ENCODE results near the gene DENND4B. TPM values are rescaled to one million over a fixed set of nuclear protein-coding genes. Genes with fewer than 3 reads are reported as not detected.

The DENND4B gene
- total RNA-seq, 1 experiment from 2014 or later, result 39.6 TPM

DNA sequence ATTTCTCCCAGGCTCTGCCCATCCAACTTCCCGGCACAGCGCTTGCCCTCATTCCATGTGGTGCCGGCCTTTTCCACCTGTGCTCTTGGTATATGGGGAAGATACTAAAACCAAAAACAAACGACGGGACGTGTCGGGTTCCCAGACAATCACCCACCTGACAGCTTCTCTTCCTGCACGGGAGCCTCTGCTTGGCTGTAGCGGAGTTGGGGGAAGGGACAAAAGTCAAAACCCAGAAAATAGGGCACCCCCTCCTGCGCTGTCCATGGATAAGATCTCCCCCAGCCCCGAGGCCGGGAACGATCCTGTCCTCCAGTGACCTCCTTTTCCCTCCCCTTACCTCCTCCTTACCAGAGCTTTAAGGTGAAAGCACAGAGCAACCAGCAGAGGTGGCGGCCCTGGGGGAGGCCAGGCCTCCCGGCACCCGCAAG lies 30.3 kb upstream of the DENND4B start:
- Histone ChIP-seq H3K4me1 (ENCODE audit: low read length) (peaks cover 55% of the 10 kb centered on the region), H3K9me3 (ENCODE audit: low read length) (no peaks in the 10 kb centered on the region), H3K9me2 (replicated peaks; ENCODE audit: insufficient read depth, low read length) (no peaks in the 10 kb centered on the region), H3K9ac (ENCODE audit: low read length) (peak overlapping the region; percentile 88), H3K79me2 (ENCODE audit: low read length) (peaks cover 20% of the 10 kb centered on the region), H3K27me3 (ENCODE audit: low read length) (no peaks in the 10 kb centered on the region), H4K20me1 (ENCODE audit: insufficient read depth, low read depth, low read length) (no peaks in the 10 kb centered on the region), H2AFZ (ENCODE audit: low read length) (no peak overlapping the region), H3K4me3 (ENCODE audit: low read length) (peak overlapping the region; percentile 92), H3K4me2 (ENCODE audit: low read depth, low read length, poor library complexity, severe bottlenecking) (peak overlapping the region; percentile 85), H3K27ac (ENCODE audit: low read length) (peak overlapping the region; percentile 77), H3K36me3 (ENCODE audit: insufficient read depth, low read length) (peaks cover 23% of the 10 kb centered on the region; the same call in 1 of the 2 replicates)
- DNase-seq, result no peak

DNA sequence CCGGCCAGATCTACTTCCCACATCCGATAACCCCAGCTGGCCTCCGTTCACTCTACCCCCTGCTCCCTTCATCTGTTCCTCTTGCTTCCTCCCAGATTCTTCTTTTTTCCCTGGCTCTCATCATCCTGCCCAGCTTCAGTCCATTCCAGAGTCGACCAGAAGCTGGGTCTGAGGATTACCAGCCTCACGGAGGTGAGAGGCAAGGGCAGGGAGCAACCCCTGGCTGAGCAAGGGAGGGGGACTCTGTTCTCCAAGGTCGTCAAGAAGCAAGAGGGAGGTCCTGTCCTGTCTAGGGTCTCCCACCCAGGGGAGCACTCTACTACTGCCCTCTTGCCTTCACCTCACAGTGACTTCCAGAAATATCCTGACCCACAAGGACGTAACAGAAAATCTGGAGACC lies 27.0 kb upstream of the DENND4B start:
- no peak overlapping the region for H3K27ac ChIP-seq (ENCODE audit: low read length)

DNA sequence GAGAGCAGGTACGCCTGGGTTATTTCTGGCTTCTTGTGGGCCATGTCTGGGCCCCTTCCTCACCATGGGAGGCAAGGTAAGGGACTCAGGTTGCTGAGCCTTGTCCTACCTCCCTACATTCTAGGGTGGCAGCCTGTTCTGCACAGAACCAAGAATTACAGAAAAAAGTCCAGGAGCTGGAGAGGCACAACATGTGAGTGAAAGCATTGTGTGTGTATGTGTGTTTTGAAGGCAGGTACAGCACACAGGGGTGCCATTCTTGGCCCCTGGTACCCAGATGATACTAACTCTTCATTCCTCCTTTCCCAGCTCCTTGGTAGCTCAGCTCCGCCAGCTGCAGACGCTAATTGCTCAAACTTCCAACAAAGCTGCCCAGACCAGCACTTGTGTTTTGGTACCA lies 26.6 kb upstream of the DENND4B start:
- H3K27me3 ChIP-seq (ENCODE audit: low read length), result no peaks in the 10 kb centered on the region
- no peaks in the 10 kb centered on the region for H3K9me3 ChIP-seq (ENCODE audit: low read length)
- H3K4me2 ChIP-seq (ENCODE audit: low read depth, low read length, poor library complexity, severe bottlenecking), result no peak overlapping the region
- H3K79me2 ChIP-seq (ENCODE audit: low read length), result peaks cover 26% of the 10 kb centered on the region
- H3K4me3 ChIP-seq (ENCODE audit: low read length), result no peak overlapping the region
- no peaks in the 10 kb centered on the region for H4K20me1 ChIP-seq (ENCODE audit: insufficient read depth, low read depth, low read length)
- 0 out of 2 replicates have a peak overlapping the region, but pooled peaks have one; percentile 66 for H3K27ac ChIP-seq (ENCODE audit: low read length)
- no peak for DNase-seq
- H3K36me3 ChIP-seq (ENCODE audit: insufficient read depth, low read length), result peaks cover 23% of the 10 kb centered on the region; the same call in 1 of the 2 replicates
- H3K4me1 ChIP-seq (ENCODE audit: low read length), result peaks cover 55% of the 10 kb centered on the region
- H3K9me2 ChIP-seq (replicated peaks; ENCODE audit: insufficient read depth, low read length), result no peaks in the 10 kb centered on the region
- H3K9ac ChIP-seq (ENCODE audit: low read length), result no peak overlapping the region
- no peak overlapping the region for H2AFZ ChIP-seq (ENCODE audit: low read length)

More for the DNA sequence above, 27.0 kb upstream of the DENND4B start:
- Histone ChIP-seq H3K4me2 (ENCODE audit: low read depth, low read length, poor library complexity, severe bottlenecking) (no peak overlapping the region), H3K36me3 (ENCODE audit: insufficient read depth, low read length) (peaks cover 23% of the 10 kb centered on the region; the same call in 1 of the 2 replicates), H2AFZ (ENCODE audit: low read length) (no peak overlapping the region), H3K79me2 (ENCODE audit: low read length) (peaks cover 22% of the 10 kb centered on the region), H3K4me1 (ENCODE audit: low read length) (peaks cover 57% of the 10 kb centered on the region), H3K27me3 (ENCODE audit: low read length) (no peaks in the 10 kb centered on the region), H3K4me3 (ENCODE audit: low read length) (no peak overlapping the region), H4K20me1 (ENCODE audit: insufficient read depth, low read depth, low read length) (no peaks in the 10 kb centered on the region), H3K9me3 (ENCODE audit: low read length) (no peaks in the 10 kb centered on the region), H3K9me2 (replicated peaks; ENCODE audit: insufficient read depth, low read length) (no peaks in the 10 kb centered on the region), H3K9ac (ENCODE audit: low read length) (no peak overlapping the region)
- DNase-seq, result no peak

DNA sequence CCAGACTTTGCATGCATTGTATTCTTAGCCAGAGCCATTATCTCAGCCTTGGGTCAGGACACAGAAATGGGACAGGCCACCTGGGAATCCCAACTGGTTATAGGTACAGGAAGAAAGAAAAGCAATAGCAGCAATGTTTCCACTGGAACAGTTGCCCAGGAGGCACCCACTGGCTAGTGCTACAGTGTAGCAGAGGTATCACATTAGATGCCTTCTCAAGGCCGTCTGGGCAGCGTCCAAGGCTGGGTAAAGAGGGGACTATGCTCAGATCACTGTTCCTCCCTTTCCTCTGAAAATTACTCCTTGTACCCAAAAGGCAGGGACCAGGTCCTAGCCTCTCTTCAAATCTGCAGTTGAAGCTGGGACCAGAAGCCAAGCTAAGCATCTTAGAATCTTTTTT lies 23.8 kb upstream of the DENND4B start:
- H3K9me3 ChIP-seq (ENCODE audit: low read length), result no peaks in the 10 kb centered on the region
- no peak overlapping the region for H3K9ac ChIP-seq (ENCODE audit: low read length)
- DNase-seq, result no peak
- no peaks in the 10 kb centered on the region for H3K9me2 ChIP-seq (replicated peaks; ENCODE audit: insufficient read depth, low read length)
- H3K36me3 ChIP-seq (ENCODE audit: insufficient read depth, low read length), result peaks cover 17% of the 10 kb centered on the region; the same call in 1 of the 2 replicates
- H4K20me1 ChIP-seq (ENCODE audit: insufficient read depth, low read depth, low read length), result no peaks in the 10 kb centered on the region
- H3K4me1 ChIP-seq (ENCODE audit: low read length), result peaks cover 56% of the 10 kb centered on the region
- H2AFZ ChIP-seq (ENCODE audit: low read length), result no peak overlapping the region
- H3K27me3 ChIP-seq (ENCODE audit: low read length), result no peaks in the 10 kb centered on the region
- no peak overlapping the region for H3K27ac ChIP-seq (ENCODE audit: low read length)
- peaks cover 18% of the 10 kb centered on the region for H3K79me2 ChIP-seq (ENCODE audit: low read length)
- H3K4me3 ChIP-seq (ENCODE audit: low read length), result no peak overlapping the region
- H3K4me2 ChIP-seq (ENCODE audit: low read depth, low read length, poor library complexity, severe bottlenecking), result no peak overlapping the region

DNA sequence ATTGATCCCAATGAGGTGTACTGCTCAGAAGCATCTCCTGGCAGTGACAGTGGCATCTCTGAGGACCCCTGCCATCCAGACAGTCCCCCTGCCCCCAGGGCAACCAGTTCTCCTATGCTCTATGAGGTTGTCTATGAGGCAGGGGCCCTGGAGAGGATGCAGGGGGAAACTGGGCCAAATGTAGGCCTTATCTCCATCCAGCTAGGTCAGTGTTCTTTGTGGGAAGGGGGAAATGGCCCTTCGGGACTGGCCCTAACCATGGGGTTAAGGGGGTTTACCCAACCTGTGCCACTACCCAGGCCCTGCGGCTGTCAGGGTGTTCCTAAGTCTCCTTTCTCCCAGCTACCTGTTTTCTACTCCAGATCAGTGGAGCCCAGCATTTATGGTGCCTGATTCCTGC lies 22.5 kb upstream of the DENND4B start:
- peaks cover 7% of the 10 kb centered on the region; the same call in 1 of the 2 replicates for H3K36me3 ChIP-seq (ENCODE audit: insufficient read depth, low read length)
- no peaks in the 10 kb centered on the region for H3K9me3 ChIP-seq (ENCODE audit: low read length)
- no peak overlapping the region for H2AFZ ChIP-seq (ENCODE audit: low read length)
- H3K4me3 ChIP-seq (ENCODE audit: low read length), result peak overlapping the region; percentile 83
- peak overlapping the region; percentile 87 for H3K27ac ChIP-seq (ENCODE audit: low read length)
- H4K20me1 ChIP-seq (ENCODE audit: insufficient read depth, low read depth, low read length), result no peaks in the 10 kb centered on the region
- peak overlapping the region; percentile 99 for H3K4me2 ChIP-seq (ENCODE audit: low read depth, low read length, poor library complexity, severe bottlenecking)
- peak overlapping the region; percentile 92 for H3K9ac ChIP-seq (ENCODE audit: low read length)
- H3K79me2 ChIP-seq (ENCODE audit: low read length), result peaks cover 18% of the 10 kb centered on the region
- no peaks in the 10 kb centered on the region for H3K9me2 ChIP-seq (replicated peaks; ENCODE audit: insufficient read depth, low read length)
- DNase-seq, result no peak
- H3K4me1 ChIP-seq (ENCODE audit: low read length), result peaks cover 53% of the 10 kb centered on the region
- no peaks in the 10 kb centered on the region for H3K27me3 ChIP-seq (ENCODE audit: low read length)

DNA sequence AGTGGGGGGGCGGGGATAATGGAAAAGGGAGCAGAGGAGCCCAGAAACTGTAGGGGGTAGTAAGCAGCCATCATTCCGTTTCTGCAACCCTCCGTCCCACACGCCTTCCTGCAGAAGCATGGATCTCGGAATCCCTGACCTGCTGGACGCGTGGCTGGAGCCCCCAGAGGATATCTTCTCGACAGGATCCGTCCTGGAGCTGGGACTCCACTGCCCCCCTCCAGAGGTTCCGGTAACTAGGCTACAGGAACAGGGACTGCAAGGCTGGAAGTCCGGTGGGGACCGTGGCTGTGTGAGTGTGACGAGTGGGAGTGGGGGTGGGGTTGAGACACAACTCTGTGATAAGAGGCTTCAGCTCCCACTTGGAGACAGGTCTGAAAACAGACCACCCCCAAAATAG lies 21.9 kb upstream of the DENND4B start:
- Histone ChIP-seq H3K9me2 (replicated peaks; ENCODE audit: insufficient read depth, low read length) (no peaks in the 10 kb centered on the region), H2AFZ (ENCODE audit: low read length) (peak overlapping the region; percentile 38; the same call in 1 of the 2 replicates), H3K4me1 (ENCODE audit: low read length) (peaks cover 51% of the 10 kb centered on the region), H3K4me2 (ENCODE audit: low read depth, low read length, poor library complexity, severe bottlenecking) (peak overlapping the region; percentile 99), H3K4me3 (ENCODE audit: low read length) (peak overlapping the region; percentile 83), H3K9me3 (ENCODE audit: low read length) (no peaks in the 10 kb centered on the region), H3K9ac (ENCODE audit: low read length) (peak overlapping the region; percentile 92), H3K27me3 (ENCODE audit: low read length) (no peaks in the 10 kb centered on the region), H3K36me3 (ENCODE audit: insufficient read depth, low read length) (0 out of 2 replicates have a peak, but pooled peaks cover 1% of the 10 kb centered on the region), H3K79me2 (ENCODE audit: low read length) (peaks cover 18% of the 10 kb centered on the region), H4K20me1 (ENCODE audit: insufficient read depth, low read depth, low read length) (no peaks in the 10 kb centered on the region), H3K27ac (ENCODE audit: low read length) (peak overlapping the region; percentile 87)
- DNase-seq, result peak; percentile 51

DNA sequence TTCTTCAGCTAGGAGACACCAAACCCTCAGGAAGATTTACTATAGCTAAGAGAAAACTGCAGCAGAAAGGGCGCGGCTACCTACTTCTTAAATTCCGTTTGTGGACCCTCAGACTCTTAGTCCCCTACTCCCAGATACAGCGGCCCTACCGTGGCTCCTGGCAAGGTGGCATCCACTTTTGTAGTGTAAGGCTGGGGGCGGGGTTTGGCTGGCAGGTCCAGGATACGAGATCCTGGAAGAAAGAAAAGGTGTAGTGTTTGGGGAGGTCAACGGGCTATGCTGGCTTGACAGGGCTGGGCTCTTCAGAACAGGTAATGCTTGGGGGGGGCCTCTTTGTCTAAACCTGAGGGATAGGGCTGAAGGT lies 21.5 kb upstream of the DENND4B start:
- Histone ChIP-seq H3K9ac (ENCODE audit: low read length) (peak overlapping the region; percentile 92), H3K9me3 (ENCODE audit: low read length) (no peaks in the 10 kb centered on the region), H3K4me2 (ENCODE audit: low read depth, low read length, poor library complexity, severe bottlenecking) (peak overlapping the region; percentile 99), H3K4me1 (ENCODE audit: low read length) (peaks cover 47% of the 10 kb centered on the region), H3K36me3 (ENCODE audit: insufficient read depth, low read length) (no peaks in the 10 kb centered on the region), H3K9me2 (replicated peaks; ENCODE audit: insufficient read depth, low read length) (no peaks in the 10 kb centered on the region), H4K20me1 (ENCODE audit: insufficient read depth, low read depth, low read length) (no peaks in the 10 kb centered on the region), H2AFZ (ENCODE audit: low read length) (peak overlapping the region; percentile 54; the same call in 1 of the 2 replicates), H3K79me2 (ENCODE audit: low read length) (peaks cover 21% of the 10 kb centered on the region), H3K27ac (ENCODE audit: low read length) (peak overlapping the region; percentile 87), H3K27me3 (ENCODE audit: low read length) (no peaks in the 10 kb centered on the region), H3K4me3 (ENCODE audit: low read length) (peak overlapping the region; percentile 83)
- DNase-seq, result no peak

DNA sequence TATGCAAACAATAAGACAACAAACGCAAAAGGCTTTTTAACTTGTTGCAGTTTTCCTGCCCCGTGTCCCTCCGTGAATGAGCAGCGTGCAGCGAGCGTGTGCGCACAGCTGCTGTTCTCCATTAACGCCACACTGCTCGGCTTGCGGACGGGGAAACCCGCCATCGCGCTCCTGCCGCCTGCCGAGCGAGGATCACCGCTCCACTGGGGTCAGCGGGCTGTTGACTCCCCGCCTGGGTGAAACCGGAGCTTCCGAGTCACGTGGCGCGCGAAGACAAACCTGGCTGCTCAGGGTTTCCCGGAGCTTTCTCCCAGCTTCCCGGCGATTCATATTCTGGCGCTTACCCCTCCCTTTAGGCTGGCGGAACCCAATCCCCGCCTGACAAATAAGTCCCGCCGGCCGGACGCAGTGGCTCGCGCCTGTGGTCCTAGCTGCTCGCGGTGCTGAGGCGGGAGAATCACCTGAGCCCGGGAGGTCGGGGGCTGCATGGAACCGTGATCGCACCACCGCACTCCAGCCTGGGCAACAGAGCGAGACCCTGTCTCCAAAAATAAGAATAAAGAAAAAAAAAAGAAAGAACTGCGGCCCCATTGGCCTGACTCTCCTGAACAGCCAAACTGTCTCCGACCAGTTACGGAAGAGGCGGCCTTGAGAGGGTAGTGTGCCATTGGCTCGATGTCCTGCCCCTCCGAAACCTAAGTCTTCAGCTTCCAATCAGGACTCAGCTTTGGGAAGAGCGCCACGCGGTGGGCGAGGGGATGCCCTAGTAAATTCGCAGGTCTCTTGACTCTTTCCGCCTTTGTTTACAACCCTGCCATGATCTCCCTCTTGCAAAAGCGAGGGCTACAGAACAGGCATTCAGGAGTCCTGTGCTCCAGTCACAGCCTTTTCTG lies 20.8 kb upstream of the DENND4B start, which contains the start of gene CREB3L4:
Gene CREB3L4, plus strand, starts transcription at position 796 of the 893 bp plus-strand sequence. CDS start 624 bp downstream, outside the sequence.
- peak within 1 kb of the TSS; percentile 83 for H3K4me3 ChIP-seq (ENCODE audit: low read length)
- H3K27me3 ChIP-seq (ENCODE audit: low read length), result no peaks in the 10 kb centered on the region
- H4K20me1 ChIP-seq (ENCODE audit: insufficient read depth, low read depth, low read length), result no peaks in the 10 kb centered on the region
- peak; percentile 99 for DNase-seq
- H3K79me2 ChIP-seq (ENCODE audit: low read length), result peaks cover 28% of the 10 kb centered on the region
- H3K4me1 ChIP-seq (ENCODE audit: low read length), result peaks cover 43% of the 10 kb centered on the region
- H3K4me2 ChIP-seq (ENCODE audit: low read depth, low read length, poor library complexity, severe bottlenecking), result peak within 1 kb of the TSS; percentile 99
- peak within 1 kb of the TSS; percentile 92 for H3K9ac ChIP-seq (ENCODE audit: low read length)
- no peaks in the 10 kb centered on the region for H3K9me3 ChIP-seq (ENCODE audit: low read length)
- peak within 1 kb of the TSS; percentile 87 for H3K27ac ChIP-seq (ENCODE audit: low read length)
- H3K36me3 ChIP-seq (ENCODE audit: insufficient read depth, low read length), result no peaks in the 10 kb centered on the region
- no peaks in the 10 kb centered on the region for H3K9me2 ChIP-seq (replicated peaks; ENCODE audit: insufficient read depth, low read length)
- H2AFZ ChIP-seq (ENCODE audit: low read length), result peak within 1 kb of the TSS; percentile 54; the same call in 1 of the 2 replicates

Measured in Karpas-422 (cell line).